GM20431 (cell line): ENCODE results near the gene TMEM143.
"Not testable (repeated sequence)": the region's sequence is repeated elsewhere in the genome, so short reads cannot be mapped to it uniquely, and the experiment has no call there.

Source experiments
- in situ Hi-C: fragments of 300-500 bp; cut with MseI, MboI; formaldehyde crosslinking; loops from one replicate; pipeline ENCODE4 v1.15.0; 2020; ENCODE audit warnings: low sequenced_read_pairs; ENCODE audit not compliant: unreplicated experiment

TMEM143 gene

DNA sequence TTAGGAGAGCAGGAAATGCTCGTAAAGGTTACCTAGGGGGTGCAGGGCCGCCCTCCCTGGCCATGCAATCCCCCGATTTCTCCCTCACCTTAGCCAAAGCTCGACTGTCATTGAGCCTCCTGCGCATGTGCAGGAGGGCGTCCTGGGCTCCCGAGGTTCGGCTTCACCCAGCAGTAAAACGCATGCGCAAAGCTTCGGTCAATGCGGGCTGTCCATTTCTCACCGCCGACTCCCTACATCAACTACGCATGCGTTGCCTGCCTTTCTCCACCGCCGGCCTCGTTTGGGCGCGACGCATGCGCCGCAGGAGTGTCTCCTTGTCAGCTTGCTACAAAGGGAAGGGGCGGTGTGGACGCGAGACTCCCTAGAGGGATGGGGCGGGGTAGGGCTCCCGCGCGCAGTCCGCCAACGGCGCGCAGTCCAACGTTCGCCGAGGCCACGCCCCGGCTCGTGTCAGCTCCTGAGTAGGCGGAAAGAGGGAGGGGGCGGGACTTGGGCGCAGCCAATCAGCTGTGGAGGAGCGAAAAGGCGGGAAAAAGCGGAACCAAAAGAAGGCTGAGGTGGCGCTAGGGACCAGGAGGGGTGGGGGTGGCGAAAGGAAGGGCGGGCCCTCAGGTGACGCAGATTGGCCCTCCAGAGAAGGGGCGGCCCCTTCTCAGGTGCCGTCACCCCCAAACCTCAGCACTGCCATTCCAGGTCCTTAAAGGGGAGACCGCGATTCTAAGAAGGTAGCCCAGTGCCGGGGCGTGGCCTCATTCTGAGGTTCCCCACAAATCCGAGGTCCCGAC, at the start of gene TMEM143, which contains the start of gene SYNGR4:
TSS of gene TMEM143 (minus strand) at position 131 of the 788 bp plus-strand sequence. CDS start at position 111, 20 bp downstream.
TSS of gene SYNGR4 (plus strand) at position 558 of the 788 bp plus-strand sequence. CDS start 1,476 bp downstream, outside the sequence.
- in situ Hi-C loops: no loop called here

DNA sequence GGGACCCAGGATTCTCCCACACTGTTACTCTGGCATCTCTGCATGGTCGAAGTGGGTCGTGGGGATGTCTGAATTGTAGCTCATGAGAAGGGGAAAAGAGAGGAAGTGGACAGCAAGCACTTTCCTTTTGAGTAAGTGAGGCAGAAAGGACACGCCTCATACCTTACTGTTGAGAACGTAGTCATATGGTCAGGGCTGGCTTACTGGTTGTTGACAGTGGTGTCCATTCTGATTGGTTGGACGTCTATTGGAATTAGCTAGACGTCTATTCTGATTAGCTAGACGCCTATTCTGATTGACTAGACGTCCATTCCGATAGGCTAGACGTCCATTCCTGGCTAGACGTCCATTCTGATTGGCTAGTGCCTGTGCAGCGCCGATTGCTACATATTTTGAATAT, 42.1 kb upstream of the TMEM143 start:
- in situ Hi-C loops: no loop called here

DNA sequence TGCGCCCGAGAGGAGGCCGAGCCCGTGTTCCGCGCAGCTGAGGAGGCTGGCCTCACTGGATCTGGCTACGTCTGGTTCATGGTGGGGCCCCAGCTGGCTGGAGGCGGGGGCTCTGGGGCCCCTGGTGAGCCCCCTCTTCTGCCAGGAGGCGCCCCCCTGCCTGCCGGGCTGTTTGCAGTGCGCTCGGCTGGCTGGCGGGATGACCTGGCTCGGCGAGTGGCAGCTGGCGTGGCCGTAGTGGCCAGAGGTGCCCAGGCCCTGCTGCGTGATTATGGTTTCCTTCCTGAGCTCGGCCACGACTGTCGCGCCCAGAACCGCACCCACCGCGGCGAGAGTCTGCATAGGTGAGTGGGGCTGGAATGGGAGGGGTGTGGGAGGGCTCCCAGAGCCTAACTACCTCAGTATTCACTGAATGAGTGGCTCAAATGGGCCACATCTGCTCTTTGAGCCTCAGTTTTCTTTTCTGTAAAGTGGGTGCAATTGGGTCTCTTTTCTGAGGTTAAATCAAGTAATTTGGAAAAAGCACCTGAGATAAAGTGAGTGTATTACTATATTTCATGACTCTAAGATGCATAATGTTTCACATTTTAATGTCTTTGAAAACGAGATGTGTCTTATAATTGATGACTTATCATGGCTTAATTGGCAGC, 41.4 kb upstream of the TMEM143 start:
- in situ Hi-C loops: no loop called here

DNA sequence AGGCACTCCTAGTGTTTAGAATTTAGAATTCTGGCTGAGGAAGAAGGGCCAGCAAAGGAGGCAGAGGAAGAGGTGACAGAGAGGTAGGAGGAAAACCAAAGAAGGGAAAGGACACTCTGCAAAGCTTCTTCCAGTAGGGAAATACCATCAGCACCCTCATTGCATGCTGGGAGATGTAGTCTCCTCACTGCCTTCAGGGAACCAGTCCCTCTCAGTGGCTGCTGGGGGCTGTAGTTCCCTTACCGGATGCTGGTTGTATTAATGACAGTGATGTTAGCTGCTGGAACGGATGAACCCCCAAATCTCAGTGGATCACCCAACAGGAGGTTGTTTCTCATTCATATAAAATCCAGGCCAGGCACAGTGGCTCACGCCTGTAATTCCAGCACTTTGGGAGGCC, 39.9 kb upstream of the TMEM143 start:
- in situ Hi-C loops: no loop called here

DNA sequence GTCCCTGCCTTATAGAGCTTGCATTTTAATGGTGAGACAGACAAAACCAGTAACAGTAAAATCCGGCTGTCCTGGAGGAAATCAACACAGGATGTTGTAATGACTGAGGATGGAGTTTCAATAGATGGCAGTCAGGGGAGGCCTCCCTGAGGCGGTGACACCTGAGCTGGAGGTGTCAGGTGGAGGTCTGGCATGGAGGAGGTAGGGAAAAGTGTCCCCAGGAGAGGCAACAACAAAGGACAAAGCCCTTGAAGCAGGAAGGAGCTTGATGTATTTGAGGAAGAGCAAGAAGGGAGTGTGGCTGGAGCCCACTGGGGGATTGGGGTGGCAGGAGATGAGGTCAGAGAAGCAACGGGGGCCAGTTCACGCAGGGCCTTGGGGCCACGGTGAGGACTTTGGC, 37.5 kb upstream of the TMEM143 start:
- in situ Hi-C loops: no loop called here

DNA sequence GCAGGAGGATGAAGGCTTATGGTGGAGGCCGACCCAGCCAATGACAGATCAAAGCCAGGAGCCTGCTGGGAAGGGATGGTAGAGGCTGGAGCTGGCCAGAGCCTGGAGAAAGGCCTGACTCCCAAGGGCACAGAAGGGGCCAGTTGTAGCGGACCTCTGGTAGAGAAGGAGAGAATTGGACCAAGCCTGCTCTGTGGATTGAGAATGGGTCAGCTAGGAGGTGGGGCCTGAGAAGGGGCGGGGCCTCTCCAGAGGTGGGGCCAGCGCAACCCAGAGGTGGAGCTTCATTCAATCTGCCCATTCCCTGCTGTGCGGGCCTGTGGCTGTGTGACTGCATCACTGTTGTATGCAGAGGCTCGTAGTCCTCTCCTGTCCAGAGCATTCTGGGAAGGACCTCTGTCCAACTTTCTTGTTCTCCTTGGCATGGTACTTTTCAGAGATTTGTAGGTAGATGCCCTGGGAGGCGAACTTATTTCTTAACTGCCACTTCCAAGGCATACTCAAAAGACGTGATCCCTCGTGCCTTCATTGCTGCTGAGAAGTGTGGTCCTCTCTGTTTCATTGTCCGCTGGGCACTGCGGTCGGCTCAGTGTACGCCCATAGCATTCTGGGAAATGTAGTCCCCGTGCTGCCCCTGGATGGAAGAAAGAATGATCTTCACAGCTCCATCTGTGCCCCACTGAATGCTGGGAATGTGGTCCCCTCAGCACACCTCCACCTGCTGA, 36.4 kb upstream of the TMEM143 start:
- in situ Hi-C loops: no loop called here

DNA sequence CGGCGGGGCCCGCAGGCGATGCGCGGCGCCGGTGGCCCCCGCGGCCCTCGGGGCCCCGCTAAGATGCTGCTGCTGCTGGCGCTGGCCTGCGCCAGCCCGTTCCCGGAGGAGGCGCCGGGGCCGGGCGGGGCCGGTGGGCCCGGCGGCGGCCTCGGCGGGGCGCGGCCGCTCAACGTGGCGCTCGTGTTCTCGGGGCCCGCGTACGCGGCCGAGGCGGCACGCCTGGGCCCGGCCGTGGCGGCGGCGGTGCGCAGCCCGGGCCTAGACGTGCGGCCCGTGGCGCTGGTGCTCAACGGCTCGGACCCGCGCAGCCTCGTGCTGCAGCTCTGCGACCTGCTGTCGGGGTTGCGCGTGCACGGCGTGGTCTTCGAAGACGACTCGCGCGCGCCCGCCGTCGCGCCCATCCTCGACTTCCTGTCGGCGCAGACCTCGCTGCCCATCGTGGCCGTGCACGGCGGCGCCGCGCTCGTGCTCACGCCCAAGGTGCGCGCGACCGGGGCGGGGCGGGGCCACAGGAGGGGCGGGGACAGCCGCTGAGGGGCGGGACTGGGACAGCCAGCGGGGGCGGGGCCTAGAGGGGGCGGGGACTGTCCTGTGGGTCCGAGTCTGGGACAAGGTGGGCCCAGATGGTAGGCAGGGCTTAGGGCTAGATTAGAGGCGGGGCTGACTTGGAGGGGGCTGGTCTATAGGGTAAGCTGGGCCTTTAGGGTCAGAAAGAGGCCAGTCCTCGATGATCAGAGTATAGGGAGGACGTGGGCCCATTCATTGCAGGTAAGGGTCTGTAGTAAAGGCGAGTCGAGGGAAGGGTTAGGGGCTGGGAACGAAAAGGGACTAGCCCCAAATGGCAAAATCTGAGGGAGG, 34.9 kb upstream of the TMEM143 start:
- in situ Hi-C loops: no loop called here

DNA sequence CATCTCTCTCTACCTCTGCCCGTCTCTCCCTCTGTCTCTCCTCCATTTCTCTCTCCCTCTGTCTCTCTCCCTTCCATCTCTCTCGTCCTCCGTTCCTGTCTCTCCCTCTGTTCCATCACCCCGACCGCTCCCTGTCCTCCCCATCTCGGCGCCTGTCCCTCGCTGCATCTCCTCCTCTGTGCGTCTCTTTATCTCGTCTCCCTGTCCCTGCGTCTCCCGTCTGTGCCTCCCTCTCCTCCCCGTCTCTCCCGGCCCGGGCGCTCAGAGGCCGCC, 34.3 kb upstream of the TMEM143 start:
- in situ Hi-C loops: no loop called here

DNA sequence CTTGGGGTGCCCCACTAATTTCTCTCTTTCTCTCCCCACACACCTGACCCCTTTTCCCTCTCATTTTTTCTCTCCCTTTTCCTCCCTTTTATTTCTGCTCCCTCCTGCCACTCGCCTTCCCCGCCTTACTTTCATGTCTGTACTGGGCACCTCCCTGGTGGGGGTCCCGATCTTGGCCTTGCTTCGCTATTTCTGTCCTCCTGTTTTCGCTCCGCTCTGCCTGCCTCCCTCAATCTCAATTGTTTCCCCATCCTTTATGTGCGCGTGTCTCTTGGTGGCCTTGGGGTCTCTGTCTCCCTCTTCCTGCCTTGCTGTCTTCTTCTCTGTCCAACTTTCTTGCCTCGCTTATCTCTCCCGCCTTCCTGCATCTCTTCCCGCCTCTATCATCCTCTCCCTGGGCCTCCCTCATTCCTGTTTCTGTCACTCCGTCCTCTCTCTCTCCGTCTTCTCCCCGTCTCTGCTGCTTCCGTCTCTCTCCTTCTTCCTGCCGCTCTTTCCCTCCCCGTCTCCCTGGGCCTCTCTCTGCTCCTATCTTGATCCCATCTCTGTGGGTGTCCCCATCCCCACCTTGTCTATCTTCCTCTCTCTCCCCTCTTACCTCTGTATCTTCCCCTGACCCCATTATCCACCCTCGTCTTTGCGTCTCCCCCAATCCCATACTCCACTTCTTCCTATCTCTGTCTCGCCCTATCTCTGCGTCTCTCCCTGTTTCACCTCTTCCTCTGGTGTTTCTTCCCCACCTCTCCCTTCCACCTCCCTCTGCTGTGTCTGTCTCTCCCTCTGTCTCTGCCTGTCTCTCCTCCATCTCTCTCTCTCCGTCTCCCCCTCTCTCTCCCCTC, 33.7 kb upstream of the TMEM143 start:
- in situ Hi-C loops: no loop called here

DNA sequence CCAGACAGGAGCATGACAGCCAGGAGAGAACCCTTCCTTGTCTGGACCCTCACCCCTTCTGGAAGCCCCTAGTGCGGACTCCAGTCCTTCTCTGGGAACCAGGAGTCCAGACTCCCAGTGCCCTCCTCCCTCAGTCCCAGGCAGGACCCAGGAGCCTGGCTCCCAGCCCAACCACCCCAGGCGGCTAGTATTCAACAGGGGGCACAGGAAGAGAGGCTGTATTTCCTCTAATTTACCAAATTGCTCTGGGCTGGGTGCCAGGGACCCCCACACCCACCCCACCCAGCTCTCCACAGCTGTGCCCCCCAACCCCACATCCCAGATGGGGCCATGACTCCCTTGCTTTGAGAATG, 33.1 kb upstream of the TMEM143 start:
- in situ Hi-C loops: no loop called here

DNA sequence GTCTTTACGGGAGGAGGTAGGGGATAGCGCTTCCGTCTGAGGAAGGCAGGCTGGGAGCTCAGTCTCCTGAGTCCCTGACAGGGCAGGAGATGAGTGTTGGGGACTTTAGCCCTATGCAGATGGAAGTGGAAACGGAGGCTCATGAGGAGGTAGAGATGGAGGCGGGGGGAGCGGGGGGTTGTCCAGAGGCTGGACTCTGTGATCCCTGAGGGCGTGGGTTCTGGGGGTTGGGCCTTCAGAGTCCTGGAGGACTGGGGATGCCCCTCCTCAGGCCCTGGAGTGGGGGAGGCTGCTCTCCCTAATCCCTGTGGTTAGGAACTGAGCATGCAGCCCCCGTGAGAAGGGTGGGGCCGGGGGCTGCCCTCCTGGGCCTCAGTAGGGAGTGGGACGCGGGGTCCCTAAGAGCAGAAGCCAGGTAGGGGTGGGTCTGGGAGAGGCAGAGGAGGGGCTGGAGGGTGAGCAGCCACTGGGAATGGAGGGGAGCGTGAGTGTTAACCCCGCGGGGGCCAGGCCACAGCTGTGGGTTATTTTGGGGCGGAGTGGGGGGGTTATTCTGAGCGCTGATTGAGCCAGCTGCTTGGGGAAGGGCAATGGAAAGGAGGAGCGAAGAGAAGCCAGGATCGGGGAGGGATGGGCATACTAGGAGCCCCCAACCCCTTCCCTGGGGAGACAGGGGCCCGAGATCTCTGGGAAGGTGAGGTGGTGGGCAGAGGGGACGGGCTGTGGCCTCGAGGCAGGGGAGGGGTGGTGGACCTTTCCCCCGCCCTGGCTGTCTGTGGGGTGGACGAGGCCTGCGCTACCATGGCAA, 32.5 kb upstream of the TMEM143 start:
- in situ Hi-C loops: no loop called here

DNA sequence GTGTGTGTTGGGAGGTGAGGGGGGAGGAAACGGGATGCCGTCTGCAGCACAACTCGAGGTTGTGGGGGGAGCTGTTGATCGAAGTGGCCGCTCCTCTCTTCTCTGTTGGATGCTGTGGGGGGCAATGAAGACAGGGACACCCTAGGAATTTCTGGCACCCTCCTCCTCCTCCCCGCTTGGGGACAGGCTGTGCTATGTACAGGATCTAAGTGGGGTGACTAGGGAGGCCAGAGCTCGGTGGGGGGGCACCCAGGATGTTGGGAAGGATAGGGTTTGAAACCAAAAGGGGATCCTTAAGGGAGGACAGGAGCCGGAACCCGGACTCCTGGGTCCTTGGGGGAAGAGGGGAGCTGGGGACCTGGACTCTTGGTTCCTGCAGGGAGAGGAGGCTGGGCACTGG, 31.8 kb upstream of the TMEM143 start:
- in situ Hi-C loops: no loop called here

DNA sequence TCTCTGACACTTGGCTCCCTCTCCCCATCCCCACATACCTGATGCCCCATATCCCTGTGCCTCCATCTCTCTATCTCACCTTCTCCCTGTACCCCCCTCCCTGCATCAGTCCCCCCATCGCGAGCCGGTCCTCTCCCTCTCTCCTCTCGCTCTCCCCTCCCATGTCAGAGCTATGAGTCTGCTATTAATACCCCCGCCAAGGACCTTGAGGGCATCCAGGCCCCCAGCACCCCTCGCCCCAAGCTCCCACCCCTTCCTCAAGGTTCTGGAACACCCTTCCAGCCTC, 31.4 kb upstream of the TMEM143 start:
- in situ Hi-C loops: no loop called here

DNA sequence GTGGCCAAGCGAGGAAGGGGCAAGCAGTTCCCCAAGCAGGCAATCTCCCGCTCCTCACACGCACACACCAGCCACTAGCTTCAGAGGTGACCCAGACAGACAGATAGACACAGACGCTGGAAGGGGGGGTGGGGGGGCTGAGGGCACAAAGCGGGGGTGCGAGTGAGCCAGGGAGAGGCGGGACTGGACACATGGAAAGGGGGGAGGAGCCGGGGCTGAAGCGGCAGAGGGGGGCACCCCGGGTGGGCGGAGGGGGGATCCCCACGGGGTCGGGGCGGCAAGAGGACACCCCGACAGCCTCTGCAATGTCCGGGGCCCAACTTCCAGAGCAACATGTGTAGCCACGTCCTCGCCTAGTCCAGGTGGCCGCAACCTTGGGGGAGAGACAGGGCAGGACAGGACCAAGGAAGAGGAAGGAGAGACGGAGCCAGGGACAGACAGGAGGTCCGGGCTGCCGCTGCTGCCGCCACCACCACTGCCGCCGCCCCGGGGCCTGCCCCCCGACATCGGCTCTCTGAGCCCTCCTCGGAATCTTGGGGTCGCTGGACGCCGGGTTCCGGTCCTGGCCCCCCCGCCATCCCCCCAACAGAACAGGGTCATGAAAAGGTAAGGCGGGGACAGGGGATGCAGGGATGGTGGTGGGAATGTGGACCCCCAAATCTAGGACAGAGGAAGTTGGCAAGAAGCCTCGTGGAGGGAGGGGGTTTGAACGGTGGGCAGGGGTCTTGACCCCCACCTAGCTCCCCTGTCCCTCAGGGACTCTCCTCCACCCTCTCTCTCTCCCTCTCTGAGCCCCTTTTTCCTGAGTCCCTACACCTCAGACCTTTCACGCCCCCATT, 30.8 kb upstream of the TMEM143 start:
- in situ Hi-C loops: no loop called here

DNA sequence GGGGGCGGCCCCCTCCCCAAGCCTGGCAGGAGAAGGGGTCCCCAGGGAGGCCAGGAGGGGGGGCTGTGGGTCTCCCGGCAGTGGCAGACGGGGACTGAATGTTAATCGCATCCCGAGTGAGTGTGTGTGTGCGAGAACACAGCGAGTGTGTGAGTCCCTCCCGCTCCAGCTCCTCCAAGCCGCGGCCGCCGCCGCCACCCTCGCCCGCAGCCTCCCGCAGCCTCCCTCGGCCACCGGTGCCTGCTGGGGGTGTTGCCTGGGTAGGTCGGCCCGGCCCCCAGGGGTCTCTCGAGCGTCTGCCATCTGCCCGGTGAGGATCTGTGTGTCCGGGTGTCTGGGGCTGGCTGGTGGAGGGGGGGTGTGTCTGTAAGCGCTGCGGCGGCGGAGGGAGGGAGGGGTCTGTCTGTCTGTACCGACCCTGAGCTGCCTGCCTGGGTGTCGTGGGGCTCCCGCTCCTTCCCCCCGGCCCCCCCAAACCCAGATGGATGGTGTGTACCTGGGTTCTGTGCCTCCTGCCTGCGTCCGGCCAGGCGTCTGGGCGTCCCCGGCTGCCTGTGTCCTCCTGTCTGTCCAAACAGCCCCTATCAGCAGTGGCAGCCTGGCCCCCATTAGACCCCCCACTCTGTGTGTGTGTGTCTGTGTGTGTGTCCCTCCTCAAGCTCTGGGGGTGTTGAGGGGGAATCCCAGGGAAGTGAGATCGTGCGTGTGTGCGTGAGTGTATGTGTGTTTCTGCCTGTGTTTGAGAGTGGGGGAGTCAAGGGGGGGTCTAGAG, 30.0 kb upstream of the TMEM143 start, which contains the start of gene GRIN2D:
TSS of gene GRIN2D (plus strand) at position 110 of the 772 bp plus-strand sequence. CDS start 4,725 bp downstream, outside the sequence.
- in situ Hi-C loops: no loop called here

DNA sequence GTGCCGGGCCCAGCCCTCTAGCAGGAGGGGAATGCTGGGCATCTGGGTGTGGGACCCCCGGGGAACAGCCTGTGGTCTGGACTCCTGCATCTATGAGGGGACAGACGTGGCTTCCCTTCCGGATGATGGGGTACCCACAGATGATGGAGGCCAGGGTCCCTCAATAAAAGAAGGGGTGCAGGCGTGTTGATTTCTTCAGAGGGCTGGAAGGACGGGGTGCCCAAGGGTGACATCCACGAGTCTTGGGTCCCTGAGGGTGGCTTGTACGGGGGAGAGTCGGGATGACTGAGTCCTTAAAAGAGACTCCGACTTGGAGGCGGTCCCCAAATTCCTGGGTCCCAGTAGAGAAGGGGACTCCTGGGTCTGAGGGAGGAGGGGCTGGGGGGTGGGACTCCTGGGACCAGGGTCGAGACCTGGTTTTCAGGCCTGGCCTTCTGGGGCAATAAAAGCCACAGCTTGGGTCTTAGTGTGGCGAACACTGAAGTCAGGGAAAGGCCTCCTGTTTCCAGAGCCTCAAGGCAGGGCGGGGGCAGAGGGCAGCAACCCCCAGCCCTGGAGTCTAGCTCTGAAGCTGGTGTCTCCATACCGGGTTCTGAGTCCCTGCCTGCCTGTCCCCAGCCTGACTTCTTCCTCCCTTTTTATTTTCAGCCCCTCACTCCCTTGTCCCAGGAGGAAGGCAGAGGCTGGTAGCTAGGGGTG, 29.3 kb upstream of the TMEM143 start:
- in situ Hi-C loops: no loop called here

DNA sequence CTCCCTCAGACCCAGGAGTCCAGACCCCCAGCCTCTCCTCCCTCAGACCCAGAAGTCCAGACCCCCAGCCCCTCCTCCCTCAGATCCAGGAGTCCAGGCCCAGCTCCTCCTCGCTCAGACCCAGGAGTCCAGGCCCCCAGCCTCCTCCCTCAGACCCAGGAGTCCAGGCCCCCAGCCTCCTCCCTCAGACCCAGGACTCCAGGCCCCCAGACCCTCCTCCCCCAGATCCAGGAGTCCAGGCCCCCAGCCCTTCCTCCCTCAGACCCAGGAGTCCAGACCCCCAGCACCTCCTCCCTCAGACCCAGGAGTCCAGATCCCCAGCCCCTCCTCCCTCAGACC, 28.2 kb upstream of the TMEM143 start:
- in situ Hi-C loops: not testable (repeated sequence)
